Suprapubic skin (tissue), 4 donors: ENCODE data around the gene SPRY4. TPM values are rescaled to one million over a fixed set of nuclear protein-coding genes. Genes with fewer than 3 reads are reported as not detected.
A peak's percentile ranks its signal among the peaks of the same experiment; 100 is the strongest.

Experiments
- DNase-seq, 2 donors: peaks; one replicate each; pipeline ENCODE4 v3.0.0-alpha.2; 2019; ENCODE audit warnings: low spot score in 2 of 2
- H3K27ac ChIP-seq: fragments of 200-600 bp; sonication (generic); one replicate; pipeline ENCODE4 v1.5.1; 2019
- H3K27me3 ChIP-seq: fragments of 200-600 bp; sonication (generic); one replicate; pipeline ENCODE4 v1.5.1; 2019
- H3K36me3 ChIP-seq: fragments of 200-600 bp; sonication (generic); one replicate; pipeline ENCODE4 v1.5.1; 2019
- H3K4me1 ChIP-seq: fragments of 200-600 bp; sonication (generic); one replicate; pipeline ENCODE4 v1.5.1; 2019
- H3K4me3 ChIP-seq: fragments of 200-600 bp; sonication (generic); one replicate; pipeline ENCODE4 v1.5.1; 2019; ENCODE audit warnings: mild to moderate bottlenecking
- H3K9me3 ChIP-seq: fragments of 200-600 bp; sonication (generic); one replicate; pipeline ENCODE4 v1.5.1; 2019
- CTCF ChIP-seq, 2 donors: fragments of 200-600 bp in 1 of 2; fragments of 450-650 bp in 1 of 2; sonication (generic) in 1 of 2; IDR thresholded peaks; one replicate each; pipeline ENCODE4 v1.5.1; 2016 to 2019; ENCODE audit warnings: antibody characterized with exemption in 2 of 2, mild to moderate bottlenecking in 1 of 2, moderate library complexity in 1 of 2
- EP300 ChIP-seq: sonication (generic); formaldehyde crosslinking; IDR thresholded peaks from one replicate; pipeline ENCODE4 v1.6.1; 2017; ENCODE audit warnings: antibody characterized with exemption
- POLR2A ChIP-seq, 2 donors: fragments of 450-650 bp; IDR thresholded peaks; one replicate each; pipeline ENCODE4 v1.6.1; 2017; ENCODE audit warnings: antibody characterized with exemption in 2 of 2, mild to moderate bottlenecking in 2 of 2, moderate library complexity in 2 of 2
- POLR2AphosphoS5 ChIP-seq, 3 donors: sonication (generic); formaldehyde crosslinking; IDR thresholded peaks; one replicate each; pipeline ENCODE4 v1.6.1; 2017; ENCODE audit warnings: antibody characterized with exemption in 3 of 3
- WGBS: methylation state at CpG from one replicate; pipeline ENCODE4 v1.1.5; 2018; 5-methylcytosine and 5-hydroxymethylcytosine counted together
- total RNA-seq, 4 donors: library from RNA; depleted of rRNA; stranded (reverse); fragments of >200 nt; gene quantifications; one replicate each; pipeline ENCODE4 v1.1.0, GENCODE V29; 2016

SPRY4 gene
- total RNA-seq, 4 donors from 2014 or later: 4.2 to 7.9 (median 4.9) TPM

- Histone ChIP-seq H3K27me3 (peaks cover 3% of the 10 kb centered on the region), H3K4me3 (no peak overlapping the region), H3K36me3 (no peaks in the 10 kb centered on the region), H3K4me1 (peaks cover 33% of the 10 kb centered on the region), H3K27ac (no peak overlapping the region), H3K9me3 (no peaks in the 10 kb centered on the region)
- 48% methylated on average over 12 of the region's 12 CpGs for WGBS
- TF ChIP-seq POLR2AphosphoS5 (IDR thresholded peaks at IDR 0.05) (no peak), POLR2A (IDR thresholded peaks at IDR 0.05) (no peak), EP300 (no peak), CTCF (IDR thresholded peaks at IDR 0.05) (no peak)
- no peak for DNase-seq
Measured at GRCh38 chr5:142360607-142361120, 35.8 kb upstream of the SPRY4 start.

GRCh38 chr5:142360051-142360498, 35.3 kb upstream of the SPRY4 start:
- no peaks in the 10 kb centered on the region for H3K36me3 ChIP-seq
- peak in 1 of 2 donors; percentile 19 for DNase-seq
- H3K27me3 ChIP-seq: peaks cover 4% of the 10 kb centered on the region
- H3K9me3 ChIP-seq: no peaks in the 10 kb centered on the region
- H3K4me3 ChIP-seq: no peak overlapping the region
- H3K4me1 ChIP-seq: peaks cover 34% of the 10 kb centered on the region
- no peak for TF ChIP-seq EP300
- no peak for TF ChIP-seq CTCF (IDR thresholded peaks at IDR 0.05)
- no peak for TF ChIP-seq POLR2AphosphoS5 (IDR thresholded peaks at IDR 0.05)
- TF ChIP-seq POLR2A (IDR thresholded peaks at IDR 0.05): no peak
- no peak overlapping the region for H3K27ac ChIP-seq
- 100% methylated on average over 1 of the region's 1 CpG for WGBS

GRCh38 chr5:142358648-142359047, 33.8 kb upstream of the SPRY4 start:
- H3K9me3 ChIP-seq: no peaks in the 10 kb centered on the region
- H3K4me3 ChIP-seq: no peak overlapping the region
- peaks cover 4% of the 10 kb centered on the region for H3K27me3 ChIP-seq
- H3K36me3 ChIP-seq: no peaks in the 10 kb centered on the region
- H3K4me1 ChIP-seq: peaks cover 29% of the 10 kb centered on the region
- H3K27ac ChIP-seq: no peak overlapping the region
- DNase-seq: peak; percentile 14 to 57
- WGBS: 92% methylated on average over 4 of the region's 5 CpGs
- TF ChIP-seq POLR2AphosphoS5 (IDR thresholded peaks at IDR 0.05): no peak
- no peak for TF ChIP-seq EP300
- TF ChIP-seq CTCF (IDR thresholded peaks at IDR 0.05): no peak
- TF ChIP-seq POLR2A (IDR thresholded peaks at IDR 0.05): no peak

- WGBS: 80% methylated on average over 5 of the region's 5 CpGs
- H3K36me3 ChIP-seq: no peaks in the 10 kb centered on the region
- DNase-seq: peak in 1 of 2 donors; percentile 20
- peaks cover 4% of the 10 kb centered on the region for H3K27me3 ChIP-seq
- peaks cover 29% of the 10 kb centered on the region for H3K4me1 ChIP-seq
- H3K27ac ChIP-seq: no peak overlapping the region
- H3K9me3 ChIP-seq: no peaks in the 10 kb centered on the region
- no peak for TF ChIP-seq CTCF (IDR thresholded peaks at IDR 0.05)
- TF ChIP-seq POLR2AphosphoS5 (IDR thresholded peaks at IDR 0.05): no peak
- TF ChIP-seq POLR2A (IDR thresholded peaks at IDR 0.05): no peak
- TF ChIP-seq EP300: no peak
- peak overlapping the region; percentile 77 for H3K4me3 ChIP-seq
Measured at GRCh38 chr5:142358121-142358520, 33.3 kb upstream of the SPRY4 start.

GRCh38 chr5:142357469-142358090, 32.8 kb upstream of the SPRY4 start:
- WGBS: 36% methylated on average over 14 of the region's 14 CpGs
- H3K9me3 ChIP-seq: no peaks in the 10 kb centered on the region
- no peaks in the 10 kb centered on the region for H3K36me3 ChIP-seq
- peaks cover 26% of the 10 kb centered on the region for H3K4me1 ChIP-seq
- DNase-seq: peak; percentile 43 to 48
- TF ChIP-seq CTCF (IDR thresholded peaks at IDR 0.05) (no peak), POLR2AphosphoS5 (IDR thresholded peaks at IDR 0.05) (no peak), POLR2A (IDR thresholded peaks at IDR 0.05) (no peak), EP300 (no peak)
- H3K27ac ChIP-seq: peak overlapping the region; percentile 97
- peak overlapping the region; percentile 77 for H3K4me3 ChIP-seq
- H3K27me3 ChIP-seq: peaks cover 4% of the 10 kb centered on the region
